Hepatocyte (in vitro differentiated cells): ENCODE data around the gene TNFSF13B.

ENCODE experiments used
- CTCF ChIP-seq: fragments of 200-600 bp; sonication (generic); IDR thresholded peaks from 2 replicates; pipeline ENCODE4 v1.5.1; 2016; ENCODE audit warnings: antibody characterized with exemption, mild to moderate bottlenecking; ENCODE audit not compliant: poor library complexity
- EZH2 ChIP-seq: fragments of 200-600 bp; sonication (generic); IDR thresholded peaks from 2 replicates; pipeline ENCODE4 v1.6.1; 2016; ENCODE audit warnings: antibody characterized with exemption, mild to moderate bottlenecking, borderline replicate concordance
- EZH2phosphoT487 ChIP-seq: fragments of 200-600 bp; sonication (generic); IDR thresholded peaks from one replicate; pipeline ENCODE4 v1.6.1; 2018; ENCODE audit warnings: antibody characterized with exemption, mild to moderate bottlenecking, low read depth, moderate library complexity; ENCODE audit not compliant: unreplicated experiment, severe bottlenecking

DNA sequence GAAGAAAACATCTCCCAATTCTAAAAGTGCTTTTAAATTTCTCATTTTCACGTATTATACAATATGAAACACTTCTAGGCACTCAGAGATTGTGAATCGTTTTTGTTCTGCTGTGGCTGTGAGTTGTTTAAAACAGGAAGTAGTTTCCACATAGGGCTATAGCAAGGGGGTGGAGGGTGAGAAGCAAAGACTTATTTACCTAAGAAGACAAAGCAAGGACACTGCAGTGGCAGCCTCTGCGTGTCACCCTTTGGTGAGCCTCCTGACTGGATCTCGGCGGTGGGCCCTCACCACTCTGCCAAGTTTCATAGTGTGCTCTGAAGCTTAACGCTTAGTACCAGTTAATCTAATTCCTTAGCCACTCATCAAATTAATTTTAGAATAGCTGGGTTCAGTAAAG is 56.8 kb downstream of the TNFSF13B start:
- no peak for TF ChIP-seq CTCF
- TF ChIP-seq EZH2 = no peak
- TF ChIP-seq EZH2phosphoT487 = no peak
